GM12878 (cell line): ENCODE results near the gene GPR108. TPM values are rescaled to one million over a fixed set of nuclear protein-coding genes. Genes with fewer than 3 reads are reported as not detected.
"Not testable (repeated sequence)": the region's sequence is repeated elsewhere in the genome, so short reads cannot be mapped to it uniquely, and the experiment has no call there.

Source experiments
- ATAC-seq: fragments of 200-7000 bp; cut with Tn5 transposase; 3 replicates; pipeline ENCODE4 v1.9.1; 2020; ENCODE audit warnings: mild to moderate bottlenecking, moderate library complexity
- BruUV-seq: library from RNA; stranded (reverse); fragments of 400-500 nt; replicated peaks from 2 replicates; lab custom pipeline; 2021; lab: Mats Ljungman, UMichigan
- CTCF ChIA-PET: fragments of 300-600 bp; sonication (Branson Sonifier 250); formaldehyde crosslinking; extraction: SDS; loops from one replicate; lab custom pipeline; 2021; ENCODE audit warnings: inconsistent platforms; lab: Yijun Ruan, JAX
- POLR2A ChIA-PET: fragments of 350-600 bp; formaldehyde crosslinking; extraction: SDS; loops from one replicate; lab custom pipeline; 2021; ENCODE audit warnings: inconsistent platforms; lab: Charles Lee
- RAD21 ChIA-PET: fragments of 300-600 bp; sonication (Branson Sonifier 250); formaldehyde crosslinking; loops from one replicate; lab custom pipeline; 2023; ENCODE audit warnings: antibody characterized with exemption; ENCODE audit not compliant: unreplicated experiment; lab: Charles Lee
- SMC1A ChIA-PET: fragments of 300-600 bp; sonication (Branson Sonifier 250); formaldehyde crosslinking; loops from one replicate; lab custom pipeline; 2023; ENCODE audit not compliant: unreplicated experiment, uncharacterized antibody; lab: Charles Lee
- DNase-seq: peaks from one replicate; pipeline ENCODE4 v3.0.0-alpha.2; 2011; ENCODE audit warnings: low read depth, low spot score
- FAIRE-seq: peaks from 3 replicates; lab custom pipeline; 2011; peaks lifted over from hg19 to GRCh38; lab: Jason Lieb, UNC
- H2AFZ ChIP-seq: 2 replicates; pipeline ENCODE4 v1.6.0; 2011; ENCODE audit warnings: low read depth, low read length, control low read depth; ENCODE audit not compliant: control insufficient read depth
- H3K27ac ChIP-seq: 2 replicates; pipeline ENCODE4 v1.5.1; 2011; ENCODE audit warnings: control low read depth; ENCODE audit not compliant: control insufficient read depth, insufficient read depth
- H3K27me3 ChIP-seq, 2 experiments: replicated peaks in 1 of 2; 2 replicates each; pipeline versions ENCODE4 v1.6.0 to v1.6.1; 2011; ENCODE audit warnings: low read length in 1 of 2; ENCODE audit not compliant: control insufficient read depth in 2 of 2, insufficient read depth in 2 of 2
- H3K36me3 ChIP-seq, 2 experiments: 2 replicates each; pipeline ENCODE4 v1.5.1; 2011; ENCODE audit warnings: low read length in 1 of 2; ENCODE audit not compliant: control insufficient read depth in 2 of 2, insufficient read depth in 2 of 2
- H3K4me1 ChIP-seq: 2 replicates; pipeline ENCODE4 v1.6.1; 2011; ENCODE audit warnings: mild to moderate bottlenecking, low read length, moderate library complexity, mixed read lengths; ENCODE audit not compliant: control insufficient read depth, insufficient read depth
- H3K4me2 ChIP-seq: 2 replicates; pipeline ENCODE4 v1.6.0; 2011; ENCODE audit warnings: control low read depth; ENCODE audit not compliant: control insufficient read depth, insufficient read depth
- H3K4me3 ChIP-seq: fragments of 200-600 bp; sonication (generic); 2 replicates; pipeline ENCODE4 v1.5.1; 2016
- H3K79me2 ChIP-seq: 2 replicates; pipeline ENCODE4 v1.6.0; 2011; ENCODE audit warnings: low read length; ENCODE audit not compliant: control insufficient read depth, insufficient read depth
- H3K9ac ChIP-seq: 2 replicates; pipeline ENCODE4 v1.8.0; 2011; ENCODE audit warnings: low read length, control low read depth, mixed read lengths; ENCODE audit not compliant: control insufficient read depth, insufficient read depth
- H3K9me3 ChIP-seq: replicated peaks from 3 replicates; pipeline ENCODE4 v1.5.1; 2011; ENCODE audit warnings: mild to moderate bottlenecking, low read length; ENCODE audit not compliant: control insufficient read depth, insufficient read depth
- H4K20me1 ChIP-seq: 2 replicates; pipeline ENCODE4 v1.6.0; 2011; ENCODE audit not compliant: control insufficient read depth, insufficient read depth
- HCFC1 ChIP-seq: fragments of 150-350 bp; IDR thresholded peaks from 2 replicates; pipeline ENCODE4 v1.6.1; 2014; ENCODE audit warnings: low read length
- HDAC2 ChIP-seq: fragments of 200-600 bp; sonication (generic); IDR thresholded peaks from 2 replicates; pipeline ENCODE4 v1.6.1; 2017
- HDAC6 ChIP-seq: fragments of 200-600 bp; sonication (generic); IDR thresholded peaks from one replicate; pipeline ENCODE4 v1.8.0; 2017; ENCODE audit warnings: antibody characterized with exemption; ENCODE audit not compliant: unreplicated experiment
- HDGF ChIP-seq: fragments of 450-650 bp; IDR thresholded peaks from 2 replicates; pipeline ENCODE4 v1.6.1; 2016; ENCODE audit warnings: antibody characterized with exemption
- LARP7 ChIP-seq: fragments of 450-650 bp; IDR thresholded peaks from 2 replicates; pipeline ENCODE4 v1.6.1; 2017; ENCODE audit warnings: mild to moderate bottlenecking
- RAD51 ChIP-seq: fragments of 450-650 bp; IDR thresholded peaks from 2 replicates; pipeline ENCODE4 v1.6.1; 2016; ENCODE audit warnings: moderate library complexity, mild to moderate bottlenecking, inconsistent platforms
- SP1 ChIP-seq: IDR thresholded peaks from one replicate; pipeline ENCODE4 v1.6.1; 2011; ENCODE audit warnings: low read depth, low read length
- WGBS: methylation state at CpG from one replicate; pipeline ENCODE4 v1.1.6; 2016; ENCODE audit warnings: low lambda C conversion rate; ENCODE audit not compliant: insufficient replicate concordance, insufficient coverage; ENCODE audit errors: missing lambda C conversion rate; 5-methylcytosine and 5-hydroxymethylcytosine counted together
- in situ Hi-C: fragments of 300-500 bp; cut with MboI; formaldehyde crosslinking; loops from 9 replicates; pipeline ENCODE4 v1.14.3; 2018; ENCODE audit warnings: mixed read lengths
- intact Hi-C: fragments of 100-400 bp; cut with micrococcal nuclease; formaldehyde crosslinking; loops from one replicate; pipeline ENCODE4 v1.14.2; 2022; ENCODE audit not compliant: unreplicated experiment
- polyA plus RNA-seq, 11 experiments: library from polyadenylated mRNA; depleted of rRNA in 4 of 11; unstranded in 6 of 11; stranded (reverse) in 5 of 11; fragments of >200 nt; fragmentation: Nextera tagmentation in 4 of 11; fragmentation: Illumina TruSeq in 1 of 11; extraction: Ambion mirVana in 4 of 11; extraction: Trizol in 1 of 11; gene quantifications; 1 replicate in 1 of 11; 2 replicates in 10 of 11; pipeline versions ENCODE4 v1.2.1 to v1.2.3, GENCODE V29; 2011 to 2016; ENCODE audit warnings: inconsistent platforms in 2 of 11, missing spikeins in 2 of 11, low read depth in 1 of 11
- total RNA-seq, 4 experiments: library from RNA; depleted of rRNA in 3 of 4; stranded (reverse); fragments of >200 nt in 3 of 4; fragmentation: Illumina TruSeq in 1 of 4; extraction: Trizol in 1 of 4; gene quantifications; 2 replicates each; pipeline versions ENCODE4 v1.2.1 to v1.2.3, GENCODE V29; 2013 to 2021

GPR108 gene
- total and polyA plus RNA-seq, 10 of the 15 experiments (the other 5 are each of a cell fraction or from before 2014, with no cell fraction given): 4.4 to 87.2 (median 57.1) TPM

DNA sequence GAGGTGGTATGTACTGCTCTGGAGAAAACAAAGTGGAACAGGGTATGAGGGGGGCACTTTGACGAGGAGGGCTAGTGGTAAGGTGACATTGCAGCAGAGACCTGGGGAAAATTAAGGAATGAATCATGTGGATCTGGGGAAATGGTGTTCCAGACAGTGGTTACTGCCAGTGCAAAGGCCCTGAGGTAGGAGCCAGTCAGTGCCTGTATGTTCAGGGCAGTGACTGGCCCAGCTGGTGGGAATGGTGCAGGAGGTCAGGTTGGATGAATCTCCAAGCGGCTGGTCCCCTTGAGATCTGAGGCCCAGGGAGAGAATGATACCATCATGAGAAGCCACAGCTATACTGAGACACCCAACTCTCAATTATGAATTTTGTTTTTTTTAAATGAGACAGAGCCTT, 40.1 kb upstream of the GPR108 start:
- no peak for DNase-seq
- Histone ChIP-seq H3K4me1 (peaks cover 23% of the 10 kb centered on the region), H3K27me3 (no peaks in the 10 kb centered on the region), H3K9me3 (no peaks in the 10 kb centered on the region; the same call in 2 of the 3 replicates), H3K4me3 (peak overlapping the region; percentile 29; the same call in 1 of the 2 replicates), H2AFZ (no peak overlapping the region), H3K27ac (peak overlapping the region; percentile 61; the same call in 1 of the 2 replicates)
- ChIA-PET POLR2A (interaction anchor here (2.1 kb wide), 1 partner anchor 23 kb away, joined by 10 read pairs; no protein-coding TSS in a partner anchor), SMC1A (interaction anchor here (1.3 to 2.6 kb wide), 3 partner anchors 14 to 36 kb away, joined by 4 to 18 read pairs (median 5); no protein-coding TSS in a partner anchor), CTCF (interaction anchor here (0.5 kb wide), 1 partner anchor 516 kb away, joined by 3 read pairs; no protein-coding TSS in a partner anchor)
- TF ChIP-seq HDAC6 (no peak), HDAC2 (no peak), RAD51 (no peak)
- TF ChIP-seq, all 136 proteins: peak for 0
- no peaks in the 10 kb centered on the region for H4K20me1 ChIP-seq
- peaks cover 80% of the 10 kb centered on the region for H3K79me2 ChIP-seq
- BruUV-seq: no TSS peak
- H3K9ac ChIP-seq: no peak overlapping the region; the same call in 1 of the 2 replicates
- 94% methylated on average over 2 of the region's 2 CpGs for WGBS
- in situ Hi-C loops: no loop called here
- intact Hi-C loops: no loop called here
- H3K4me2 ChIP-seq: peak overlapping the region; percentile 36
- H3K36me3 ChIP-seq: peaks cover 2 to 6% of the 10 kb centered on the region in 2 experiments
- FAIRE-seq (no peak), ATAC-seq (no peak)
- RAD21 ChIA-PET: interaction anchor here (1.5 kb wide), 1 partner anchor 23 kb away, joined by 11 read pairs; no protein-coding TSS in a partner anchor

- Histone ChIP-seq H3K27ac (0 out of 2 replicates have a peak overlapping the region, but pooled peaks have one; percentile 61), H4K20me1 (no peaks in the 10 kb centered on the region), H3K36me3 (peaks cover 2 to 4% of the 10 kb centered on the region in 2 experiments), H3K79me2 (peaks cover 78% of the 10 kb centered on the region), H3K4me2 (peak overlapping the region; percentile 36), H3K4me1 (peaks cover 21% of the 10 kb centered on the region), H2AFZ (no peak overlapping the region), H3K9me3 (no peaks in the 10 kb centered on the region; the same call in 2 of the 3 replicates), H3K27me3 (no peaks in the 10 kb centered on the region), H3K4me3 (peak overlapping the region; percentile 29; the same call in 1 of the 2 replicates), H3K9ac (no peak overlapping the region)
- TF ChIP-seq HCFC1 (no peak), LARP7 (no peak), SP1 (no peak), HDGF (0 out of 2 replicates have a peak, but pooled peaks have one; percentile 24)
- BruUV-seq: TSS peak; percentile 44
- FAIRE-seq (no peak), ATAC-seq (no peak), DNase-seq (no peak)
- WGBS: 96% methylated on average over 4 of the region's 4 CpGs
- RAD21 ChIA-PET: no interaction called here
- POLR2A ChIA-PET: interaction anchor here (0.7 kb wide), 1 partner anchor 25 kb away, joined by 3 read pairs; no protein-coding TSS in a partner anchor
- in situ Hi-C loops (no loop called here), intact Hi-C loops (no loop called here)
- CTCF ChIA-PET: no interaction called here
- SMC1A ChIA-PET: no interaction called here
These were observed 39.6 kb upstream of the GPR108 start for GRCh38 chr19:6776999-6777398.

DNA sequence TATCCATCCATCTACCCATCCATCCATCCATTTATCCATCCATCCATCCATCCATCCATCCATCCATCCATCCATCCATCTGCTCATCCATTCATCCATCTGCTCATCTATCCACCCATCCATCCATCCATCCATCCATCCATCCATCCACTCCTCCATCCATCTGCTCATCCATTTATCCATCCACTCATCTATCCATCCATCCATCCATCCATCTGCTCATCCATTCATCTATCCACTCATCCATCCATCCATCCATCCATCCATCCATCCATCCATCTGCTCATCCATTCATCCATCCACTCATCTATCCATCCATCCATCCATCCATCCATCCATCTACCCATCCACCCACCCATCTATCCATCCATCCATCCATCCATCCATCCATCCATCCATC, 38.7 kb upstream of the GPR108 start:
- H3K9ac ChIP-seq, CTCF ChIA-PET, intact Hi-C loops, H3K4me2 ChIP-seq, ATAC-seq, FAIRE-seq, H3K4me3 ChIP-seq, H3K9me3 ChIP-seq, H3K27ac ChIP-seq, H4K20me1 ChIP-seq, H3K36me3 ChIP-seq, DNase-seq, H2AFZ ChIP-seq, in situ Hi-C loops, RAD21 ChIA-PET, H3K27me3 ChIP-seq, BruUV-seq: not testable (repeated sequence)
- H3K4me1 ChIP-seq: peaks cover 21% of the 10 kb centered on the region
- ChIA-PET POLR2A (interaction anchor here (1.6 kb wide), 1 partner anchor 259 kb away, joined by 4 read pairs; no protein-coding TSS in a partner anchor), SMC1A (interaction anchor here (4.4 to 5.0 kb wide), 2 partner anchors 24 to 27 kb away, joined by 28 to 36 read pairs; no protein-coding TSS in a partner anchor)
- H3K79me2 ChIP-seq: peaks cover 69% of the 10 kb centered on the region
